Measurements from ENCODE around the gene SSR2. TPM values are rescaled to one million over a fixed set of nuclear protein-coding genes. Genes with fewer than 3 reads are reported as not detected.

The SSR2 gene
- total RNA-seq, 1 donor from 2014 or later = 77.6 TPM

- Histone ChIP-seq H3K27me3 (ENCODE audit: low read depth) (no peaks in the 10 kb centered on the region), H3K4me3 (peak overlapping the region; percentile 41), H3K36me3 (peaks cover 46% of the 10 kb centered on the region), H3K9me3 (replicated peaks) (no peaks in the 10 kb centered on the region), H3K4me1 (peaks cover 97% of the 10 kb centered on the region), H3K27ac (replicated peaks) (peak overlapping the region; percentile 99)
- no peak for TF ChIP-seq CTCF (IDR thresholded peaks at IDR 0.05; ENCODE audit: borderline replicate concordance)
- intact Hi-C loops (cut with micrococcal nuclease) = no loop called here
- peak; percentile 58 for DNase-seq
Observed at GRCh38 chr1:155968670-155969069, 52.1 kb downstream of the SSR2 start.

- Histone ChIP-seq H3K4me1 (peaks cover 97% of the 10 kb centered on the region), H3K4me3 (peak overlapping the region; percentile 41), H3K27me3 (ENCODE audit: low read depth) (no peaks in the 10 kb centered on the region), H3K36me3 (peaks cover 51% of the 10 kb centered on the region), H3K27ac (replicated peaks) (peak overlapping the region; percentile 99), H3K9me3 (replicated peaks) (no peaks in the 10 kb centered on the region)
- intact Hi-C loops (cut with micrococcal nuclease) = no loop called here
- TF ChIP-seq CTCF (IDR thresholded peaks at IDR 0.05; ENCODE audit: borderline replicate concordance) = no peak
- DNase-seq = no peak
Observed at GRCh38 chr1:155968051-155968400, 52.7 kb downstream of the SSR2 start.

DNA sequence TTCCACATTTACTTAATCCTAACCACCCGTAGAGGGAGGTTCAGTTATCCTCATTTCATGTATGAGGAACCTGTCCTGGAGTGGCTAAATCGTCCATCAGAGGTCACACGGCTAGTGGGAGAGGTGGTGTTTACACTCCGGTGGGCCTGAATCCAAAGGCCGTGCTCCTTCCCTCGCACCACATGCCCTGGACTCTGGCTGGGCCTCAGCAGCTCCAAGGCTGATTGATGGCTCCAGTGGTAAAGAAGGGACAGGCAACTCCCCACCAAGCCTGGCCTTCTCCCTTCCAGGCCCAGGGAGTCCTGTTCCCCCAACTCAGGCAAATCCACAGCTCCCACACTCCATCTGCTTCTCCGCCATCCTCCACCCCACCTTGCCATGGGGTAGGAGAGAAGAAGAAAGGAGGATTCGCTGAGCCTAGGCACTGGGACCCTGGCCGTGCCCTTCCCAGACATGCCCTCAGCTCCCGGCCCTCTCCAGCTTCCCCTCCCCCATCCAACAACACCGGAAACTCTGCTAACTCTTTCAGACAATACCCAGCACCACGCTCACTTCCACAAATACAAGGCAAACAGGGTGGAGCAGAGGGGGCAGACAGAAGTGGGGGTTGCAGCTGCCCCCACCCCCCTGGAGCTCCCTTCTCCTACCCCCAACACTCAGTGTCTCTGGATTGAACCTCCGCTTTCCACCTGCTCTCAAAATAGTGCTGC, 53.3 kb downstream of the SSR2 start:
- H3K36me3 ChIP-seq = peaks cover 56% of the 10 kb centered on the region
- H3K27me3 ChIP-seq (ENCODE audit: low read depth) = no peaks in the 10 kb centered on the region
- H3K27ac ChIP-seq (replicated peaks) = peak overlapping the region; percentile 99
- H3K9me3 ChIP-seq (replicated peaks) = no peaks in the 10 kb centered on the region
- peak overlapping the region; percentile 41 for H3K4me3 ChIP-seq
- peaks cover 97% of the 10 kb centered on the region for H3K4me1 ChIP-seq
- DNase-seq = no peak
- TF ChIP-seq CTCF (IDR thresholded peaks at IDR 0.05; ENCODE audit: borderline replicate concordance) = no peak
- intact Hi-C loops (cut with micrococcal nuclease) = no loop called here

DNA sequence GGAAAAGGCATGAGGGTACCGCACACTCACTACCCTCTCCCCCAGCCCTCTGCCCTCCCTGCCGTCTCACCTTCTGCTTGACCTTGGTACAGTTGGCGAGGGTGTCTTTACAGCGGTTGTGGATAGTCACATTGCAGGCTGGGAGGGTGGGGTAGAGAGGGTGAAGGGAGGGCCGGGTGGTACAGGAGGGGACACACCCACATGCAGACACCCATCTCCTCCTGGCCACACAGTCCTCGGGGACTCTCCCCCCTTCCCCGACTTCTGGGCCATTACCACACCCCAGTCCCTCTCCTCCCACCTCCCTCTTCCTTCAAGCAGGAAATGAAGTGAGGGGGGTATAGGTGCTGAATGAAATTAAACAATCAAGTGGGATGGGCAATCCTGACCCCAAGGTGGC, 54.0 kb downstream of the SSR2 start:
- intact Hi-C loops (cut with micrococcal nuclease) = no loop called here
- Histone ChIP-seq H3K27ac (replicated peaks) (peak overlapping the region; percentile 99), H3K4me3 (peak overlapping the region; percentile 41), H3K36me3 (peaks cover 64% of the 10 kb centered on the region), H3K27me3 (ENCODE audit: low read depth) (no peaks in the 10 kb centered on the region), H3K9me3 (replicated peaks) (no peaks in the 10 kb centered on the region), H3K4me1 (peaks cover 97% of the 10 kb centered on the region)
- DNase-seq = no peak
- TF ChIP-seq CTCF (IDR thresholded peaks at IDR 0.05; ENCODE audit: borderline replicate concordance) = no peak

GRCh38 chr1:155966135-155966534, 54.6 kb downstream of the SSR2 start:
- Histone ChIP-seq H3K36me3 (peaks cover 70% of the 10 kb centered on the region), H3K4me1 (peaks cover 97% of the 10 kb centered on the region), H3K27me3 (ENCODE audit: low read depth) (no peaks in the 10 kb centered on the region), H3K9me3 (replicated peaks) (no peaks in the 10 kb centered on the region), H3K27ac (replicated peaks) (peak overlapping the region; percentile 99), H3K4me3 (peak overlapping the region; percentile 41)
- no peak for DNase-seq
- peak; percentile 42 for TF ChIP-seq CTCF (IDR thresholded peaks at IDR 0.05; ENCODE audit: borderline replicate concordance)
- intact Hi-C loops (cut with micrococcal nuclease) = no loop called here

All from left ventricle myocardium inferior (tissue), 1 donor.